Measurements from ENCODE around the gene GAL3ST2.
"Not testable (repeated sequence)": the region's sequence is repeated elsewhere in the genome, so short reads cannot be mapped to it uniquely, and the experiment has no call there.

The GAL3ST2 gene

DNA sequence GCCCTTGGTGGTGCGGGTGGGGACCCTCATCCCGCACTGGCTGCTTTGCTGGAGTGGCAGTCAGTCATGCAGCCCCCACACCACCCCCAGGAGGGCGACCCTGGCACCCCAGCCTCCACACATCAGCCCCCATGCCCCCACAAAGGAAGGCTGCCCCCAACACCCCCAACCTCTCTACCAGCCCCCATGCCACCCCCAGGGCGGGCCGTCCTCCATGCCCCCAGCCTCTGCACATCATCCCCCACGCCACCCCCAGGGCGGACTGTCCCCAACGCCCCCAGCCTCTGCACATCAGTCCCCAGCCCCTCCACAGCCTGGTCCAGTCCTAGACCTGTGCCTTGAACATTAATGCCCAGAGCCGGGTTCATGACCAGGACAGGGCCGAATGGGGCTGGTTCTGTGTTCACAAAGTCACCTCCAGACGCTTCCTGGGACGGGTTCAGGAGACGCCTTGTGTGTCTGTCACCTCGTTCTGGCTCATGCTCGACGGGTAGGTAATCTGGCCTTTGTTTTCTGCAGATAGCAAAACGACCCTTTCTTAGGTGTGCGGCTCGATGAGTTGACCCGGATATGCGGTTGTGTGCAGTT is 23.8 kb upstream of the GAL3ST2 start:
- DNase-seq (ENCODE audit: low read depth), result no peak
- no peak overlapping the region for H3K4me3 ChIP-seq (ENCODE audit: control insufficient read depth, low read depth, low read length)
- TF ChIP-seq, protein P1, sequence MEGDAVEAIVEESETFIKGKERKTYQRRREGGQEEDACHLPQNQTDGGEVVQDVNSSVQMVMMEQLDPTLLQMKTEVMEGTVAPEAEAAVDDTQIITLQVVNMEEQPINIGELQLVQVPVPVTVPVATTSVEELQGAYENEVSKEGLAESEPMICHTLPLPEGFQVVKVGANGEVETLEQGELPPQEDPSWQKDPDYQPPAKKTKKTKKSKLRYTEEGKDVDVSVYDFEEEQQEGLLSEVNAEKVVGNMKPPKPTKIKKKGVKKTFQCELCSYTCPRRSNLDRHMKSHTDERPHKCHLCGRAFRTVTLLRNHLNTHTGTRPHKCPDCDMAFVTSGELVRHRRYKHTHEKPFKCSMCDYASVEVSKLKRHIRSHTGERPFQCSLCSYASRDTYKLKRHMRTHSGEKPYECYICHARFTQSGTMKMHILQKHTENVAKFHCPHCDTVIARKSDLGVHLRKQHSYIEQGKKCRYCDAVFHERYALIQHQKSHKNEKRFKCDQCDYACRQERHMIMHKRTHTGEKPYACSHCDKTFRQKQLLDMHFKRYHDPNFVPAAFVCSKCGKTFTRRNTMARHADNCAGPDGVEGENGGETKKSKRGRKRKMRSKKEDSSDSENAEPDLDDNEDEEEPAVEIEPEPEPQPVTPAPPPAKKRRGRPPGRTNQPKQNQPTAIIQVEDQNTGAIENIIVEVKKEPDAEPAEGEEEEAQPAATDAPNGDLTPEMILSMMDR (conservative IDR thresholded peaks at IDR 0.05; ENCODE audit: control insufficient read depth, insufficient read depth, low read depth, low read length), result no peak

DNA sequence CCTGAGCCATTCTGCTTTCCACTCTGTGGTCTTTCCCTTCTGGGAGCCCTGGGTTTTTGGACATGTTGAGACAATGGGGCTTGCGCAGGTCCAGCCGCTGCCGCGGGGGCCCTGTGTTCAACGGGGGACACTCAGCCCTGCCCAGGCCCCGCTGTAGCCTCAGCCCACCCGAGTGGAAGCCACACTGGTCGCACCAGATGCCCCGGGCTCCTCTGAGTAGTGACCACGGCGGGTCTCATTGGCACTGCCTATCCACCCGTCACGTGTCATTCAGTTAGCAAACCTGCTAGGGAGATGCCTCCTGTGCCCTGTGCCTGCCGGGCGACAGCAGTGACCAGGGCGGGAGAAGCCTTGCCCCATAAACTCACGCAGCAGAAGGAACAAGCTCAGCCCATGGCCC is 23.1 kb upstream of the GAL3ST2 start:
- H3K4me3 ChIP-seq (ENCODE audit: control insufficient read depth, low read depth, low read length), result no peak overlapping the region
- DNase-seq (ENCODE audit: low read depth), result no peak
- TF ChIP-seq, protein P1 (conservative IDR thresholded peaks at IDR 0.05; ENCODE audit: control insufficient read depth, insufficient read depth, low read depth, low read length), result no peak

DNA sequence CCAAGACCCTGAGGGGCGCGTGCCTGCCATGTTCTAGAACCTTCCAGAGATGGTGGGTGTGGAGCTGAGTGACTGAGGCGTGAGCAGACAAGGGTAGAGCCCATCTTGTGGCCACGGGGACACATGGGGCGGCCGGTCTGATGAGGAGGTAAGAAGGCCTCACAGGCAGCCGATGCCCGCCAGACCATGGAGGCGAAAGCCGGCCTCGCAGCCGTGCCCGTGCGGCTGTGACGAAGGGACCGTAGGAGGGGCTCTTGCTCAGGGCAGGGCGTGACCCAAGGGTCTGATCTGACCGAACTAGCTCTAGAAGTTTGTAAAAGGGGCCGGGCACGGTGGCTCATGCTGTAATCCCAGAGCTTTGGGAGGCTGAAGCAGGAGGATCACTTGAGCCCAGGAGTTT is 22.6 kb upstream of the GAL3ST2 start:
- TF ChIP-seq, protein P1 (conservative IDR thresholded peaks at IDR 0.05; ENCODE audit: control insufficient read depth, insufficient read depth, low read depth, low read length), result no peak
- H3K4me3 ChIP-seq (ENCODE audit: control insufficient read depth, low read depth, low read length), result no peak overlapping the region
- no peak for DNase-seq (ENCODE audit: low read depth)

DNA sequence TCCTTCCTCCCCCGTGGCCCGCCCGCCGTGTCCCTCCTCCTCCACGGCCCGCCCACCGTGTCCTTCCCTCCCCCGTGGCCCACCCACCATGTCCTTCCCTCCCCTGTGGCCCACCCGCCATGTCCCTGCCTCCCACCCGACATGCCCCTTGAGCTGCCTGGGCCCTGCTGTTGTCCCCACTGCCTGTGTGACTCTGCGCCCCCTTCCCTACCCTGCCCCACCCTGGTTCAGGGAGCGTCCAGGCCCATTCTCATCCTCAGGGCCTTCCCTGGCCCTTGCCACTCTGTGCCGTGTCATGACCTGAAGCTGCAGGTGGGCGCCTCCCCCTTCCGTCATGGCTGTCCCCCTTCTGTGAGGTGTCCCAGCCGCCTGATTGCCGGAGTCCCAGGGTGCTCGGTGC is 21.5 kb upstream of the GAL3ST2 start:
- TF ChIP-seq, protein P1 (conservative IDR thresholded peaks at IDR 0.05; ENCODE audit: control insufficient read depth, insufficient read depth, low read depth, low read length), result no peak
- no peak for DNase-seq (ENCODE audit: low read depth)
- H3K4me3 ChIP-seq (ENCODE audit: control insufficient read depth, low read depth, low read length), result no peak overlapping the region

DNA sequence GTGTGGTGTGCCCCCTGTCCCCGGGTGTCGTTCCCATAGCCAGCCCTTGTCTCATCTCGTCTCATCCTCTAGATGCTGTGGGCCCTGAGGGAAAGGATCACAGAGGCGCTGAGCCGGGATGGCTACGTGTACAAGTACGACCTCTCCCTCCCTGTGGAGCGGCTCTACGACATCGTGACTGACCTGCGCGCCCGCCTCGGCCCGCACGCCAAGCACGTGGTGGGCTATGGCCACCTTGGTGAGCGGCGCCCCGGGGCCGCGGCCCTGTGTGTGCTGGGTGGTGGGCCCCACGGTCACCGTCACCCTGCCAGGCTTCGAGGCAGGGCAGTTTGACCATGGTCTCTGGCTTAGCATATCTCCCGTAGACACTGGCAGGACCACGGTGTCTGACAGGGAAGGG is 20.8 kb upstream of the GAL3ST2 start:
- TF ChIP-seq, protein P1 (conservative IDR thresholded peaks at IDR 0.05; ENCODE audit: control insufficient read depth, insufficient read depth, low read depth, low read length), result no peak
- H3K4me3 ChIP-seq (ENCODE audit: control insufficient read depth, low read depth, low read length), result no peak overlapping the region
- no peak for DNase-seq (ENCODE audit: low read depth)

DNA sequence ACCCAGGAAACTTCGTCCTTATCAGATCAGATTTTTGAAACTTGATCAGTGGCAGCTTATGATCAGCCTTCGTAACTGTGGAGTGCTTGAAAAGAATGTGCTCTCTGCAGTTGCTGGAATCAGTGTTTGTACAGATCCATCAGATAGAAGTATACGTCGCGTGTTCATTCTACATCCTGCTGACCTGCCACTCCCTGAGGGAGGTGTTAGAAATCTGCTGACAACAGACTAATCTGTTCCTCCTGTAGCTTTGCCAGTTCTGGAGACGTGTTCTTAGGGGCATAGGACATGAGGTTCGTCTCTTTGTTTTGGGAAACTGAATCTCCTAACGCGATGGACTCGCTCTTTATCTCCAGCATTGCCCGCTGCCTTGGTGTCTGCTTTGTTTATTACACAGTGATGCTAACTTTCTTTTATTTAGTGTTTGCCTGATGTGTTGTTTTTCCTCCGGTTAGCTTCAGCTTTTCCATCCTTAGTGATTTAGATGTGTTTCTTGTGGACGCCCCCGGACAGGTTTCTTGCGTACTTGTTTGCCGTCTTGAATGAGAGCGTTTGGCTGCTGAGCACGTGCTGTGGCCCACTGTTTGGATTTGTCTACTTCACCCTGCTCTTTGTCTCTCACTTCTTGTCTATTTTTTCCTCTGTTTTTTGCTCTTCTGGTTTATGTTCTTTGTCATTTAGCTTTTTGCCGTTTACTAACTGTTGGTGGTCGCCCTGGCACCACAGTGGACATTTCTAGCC is 17.4 kb upstream of the GAL3ST2 start:
- no peak for DNase-seq (ENCODE audit: low read depth)

DNA sequence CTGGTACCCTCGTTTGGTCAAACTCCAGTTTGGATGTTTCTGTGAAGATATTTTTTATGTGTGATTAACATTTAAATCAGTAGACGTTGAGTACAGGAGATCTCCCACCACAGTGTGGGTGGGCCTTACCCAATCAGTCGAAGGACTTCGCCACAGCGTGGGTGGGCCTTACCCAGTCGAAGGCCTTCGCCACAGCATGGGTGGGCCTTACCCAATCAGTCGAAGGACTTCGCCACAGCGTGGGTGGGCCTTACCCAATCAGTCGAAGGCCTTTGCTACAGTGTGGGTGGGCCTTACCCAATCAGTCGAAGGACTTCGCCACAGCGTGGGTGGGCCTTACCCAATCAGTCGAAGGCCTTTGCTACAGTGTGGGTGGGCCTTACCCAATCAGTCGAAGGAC is 16.7 kb upstream of the GAL3ST2 start:
- not testable (repeated sequence) for H3K4me3 ChIP-seq (ENCODE audit: control insufficient read depth, low read depth, low read length); DNase-seq (ENCODE audit: low read depth)

More for the DNA sequence above, 17.4 kb upstream of the GAL3ST2 start:
- TF ChIP-seq, protein P1 (conservative IDR thresholded peaks at IDR 0.05; ENCODE audit: control insufficient read depth, insufficient read depth, low read depth, low read length), result no peak
- no peak overlapping the region for H3K4me3 ChIP-seq (ENCODE audit: control insufficient read depth, low read depth, low read length)
